Measurements from ENCODE around the gene MED27.

Gene MED27

DNA sequence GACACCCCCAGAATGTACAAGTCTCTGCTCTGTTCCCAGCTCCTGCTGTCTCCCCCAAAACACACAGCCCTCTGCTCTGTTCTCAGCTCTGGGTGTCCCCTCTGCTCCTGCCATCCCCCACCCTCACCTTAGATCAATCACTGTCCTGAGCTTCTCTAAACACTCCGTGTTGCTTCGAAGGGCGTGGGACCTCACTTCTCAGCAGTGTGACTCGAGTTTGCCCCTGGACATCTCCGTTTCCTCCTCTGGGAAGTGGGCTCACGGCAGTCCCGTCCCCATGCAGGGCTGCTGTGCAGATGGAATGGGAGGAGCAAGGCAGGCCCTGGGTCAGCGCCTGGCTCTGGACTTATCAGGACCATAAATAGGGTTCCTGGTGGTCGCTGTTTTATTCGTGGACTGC is 241.8 kb downstream of the MED27 start:
- no peak for DNase-seq (ENCODE audit: low read depth in 2 of 2)

DNA sequence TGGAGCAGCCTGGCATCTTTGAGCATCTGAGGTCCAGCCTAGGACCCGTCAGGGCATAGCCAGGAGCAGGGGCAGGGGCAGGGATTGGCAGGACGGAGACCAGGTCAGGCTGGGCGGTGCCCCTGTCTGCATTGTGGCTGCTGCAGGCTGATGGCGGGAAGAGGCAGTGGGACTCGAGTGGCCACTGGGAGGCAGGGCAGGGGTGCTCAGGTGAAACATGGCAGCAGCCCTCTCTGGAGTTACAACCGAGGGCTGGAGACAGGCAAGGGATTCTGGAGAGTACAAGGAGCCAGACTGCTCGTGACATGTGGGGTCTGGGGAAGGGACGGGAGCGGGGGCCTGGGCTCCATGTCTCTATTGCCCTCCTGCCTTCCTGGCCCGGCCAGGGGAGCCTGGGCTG is 242.4 kb downstream of the MED27 start:
- DNase-seq (ENCODE audit: low read depth in 2 of 2) = no peak

DNA sequence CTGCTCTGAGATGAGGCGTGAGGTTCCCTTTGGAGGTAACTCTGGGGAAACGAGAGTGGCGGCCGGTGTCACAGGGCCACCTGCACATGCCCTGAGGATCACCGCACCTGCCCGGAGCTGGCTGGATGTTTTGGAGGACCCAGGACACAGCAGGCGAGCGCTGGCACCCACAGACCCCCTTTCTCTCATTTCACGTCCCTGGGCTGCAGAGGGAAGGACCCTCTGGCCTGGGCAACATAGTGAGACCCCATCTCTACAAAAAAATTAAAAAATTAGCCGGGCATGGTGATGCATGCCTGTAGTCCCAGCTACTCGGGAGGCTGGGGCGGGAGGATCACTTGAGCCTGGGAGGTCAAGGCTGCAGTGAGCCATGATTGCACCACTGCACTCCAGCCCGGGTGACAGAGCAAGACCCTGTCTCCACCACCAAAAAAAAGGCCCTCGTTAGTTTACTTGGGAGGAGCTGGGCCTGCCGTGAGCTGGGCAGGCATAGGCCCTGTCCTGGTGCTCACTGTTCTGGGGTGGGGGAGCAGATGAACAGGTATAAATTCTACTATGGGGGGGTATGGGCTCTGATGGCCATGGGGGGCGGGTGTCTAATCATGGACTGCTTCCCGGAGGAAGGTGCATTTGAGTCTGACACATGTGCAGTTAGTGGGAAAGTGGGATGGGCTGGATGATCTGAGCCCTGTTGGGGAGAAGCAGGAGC is 242.9 kb downstream of the MED27 start:
- no peak for DNase-seq (ENCODE audit: low read depth in 2 of 2)

GRCh38 chr9:131836021-131836420 is 243.6 kb downstream of the MED27 start:
- no peak for DNase-seq (ENCODE audit: low read depth in 2 of 2)

DNA sequence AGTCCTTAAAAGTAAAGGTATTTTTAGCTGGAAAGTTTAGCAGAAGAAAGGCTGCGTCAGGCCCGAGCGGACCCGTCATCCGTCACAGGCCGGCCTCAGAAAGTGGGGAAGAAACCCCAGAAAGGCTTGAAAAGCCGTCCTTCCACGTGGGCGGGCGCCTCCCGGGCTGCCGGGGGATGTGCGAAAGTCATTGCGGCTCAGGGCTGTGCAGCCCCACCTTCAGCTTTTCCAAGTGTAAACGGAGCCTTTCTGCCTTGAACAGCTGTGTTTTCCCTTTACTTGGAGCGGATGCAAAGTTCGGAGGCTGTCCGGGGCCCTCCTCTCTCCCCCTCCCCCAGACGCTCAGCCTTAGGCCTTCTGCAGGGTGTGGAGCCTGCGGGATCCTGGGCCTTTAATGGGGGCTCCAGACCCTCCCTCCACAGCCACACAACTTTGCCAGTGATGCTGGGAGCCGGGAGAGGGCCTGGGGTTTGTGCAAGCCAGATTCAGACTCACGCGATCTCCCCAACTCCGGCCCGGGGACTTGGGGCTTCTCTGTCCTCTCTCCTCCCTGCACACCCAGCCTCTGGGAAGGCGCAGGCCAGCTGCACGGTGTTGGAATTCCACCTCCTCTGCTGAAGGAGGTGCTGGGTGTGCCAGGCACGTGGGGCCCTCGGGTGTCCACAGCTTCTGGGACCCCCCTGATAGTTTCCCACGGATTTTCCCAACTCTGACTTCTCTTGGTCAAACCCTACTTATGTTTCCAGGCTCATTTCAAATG is 244.3 kb downstream of the MED27 start:
- DNase-seq (ENCODE audit: low read depth in 2 of 2) = no peak

DNA sequence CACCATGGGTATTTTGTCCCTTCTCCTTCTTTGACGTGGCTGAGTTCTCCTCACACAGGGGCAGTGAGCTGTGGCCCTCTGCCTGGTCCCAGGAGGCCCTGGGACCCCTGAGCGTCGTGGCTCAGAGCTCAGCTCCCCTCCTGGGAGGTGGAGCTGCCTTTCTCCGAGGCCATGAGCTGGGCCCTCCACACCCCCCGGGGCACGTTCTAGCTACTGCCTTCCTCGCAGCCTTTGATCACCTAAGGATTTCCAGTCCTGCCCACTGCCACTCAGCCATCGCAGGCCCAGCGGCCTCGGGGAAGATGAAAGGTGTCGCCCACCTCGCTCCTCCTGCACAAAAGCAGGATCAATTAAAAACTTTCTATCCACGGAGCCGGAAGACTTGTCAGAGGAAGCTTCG is 244.9 kb downstream of the MED27 start:
- DNase-seq (ENCODE audit: low read depth in 2 of 2) = no peak

DNA sequence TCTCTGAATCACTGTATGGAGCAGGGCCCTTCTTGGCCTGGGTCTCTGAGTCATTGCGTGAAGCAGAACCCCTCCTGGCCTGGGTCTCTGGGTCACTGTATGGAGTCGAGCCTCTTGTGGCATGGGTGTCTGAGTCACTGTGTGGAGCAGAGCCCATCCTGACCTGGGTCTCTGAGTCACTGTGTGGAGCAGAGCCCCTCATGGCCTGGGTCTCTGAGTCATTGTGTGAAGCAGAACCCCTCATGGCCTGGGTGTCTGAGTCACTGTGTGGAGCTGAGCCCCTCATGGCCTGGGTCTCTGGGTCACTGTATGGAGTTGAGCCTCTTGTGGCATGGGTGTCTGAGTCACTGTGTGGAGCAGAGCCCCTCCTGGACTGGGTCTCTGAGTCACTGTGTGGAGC is 245.8 kb downstream of the MED27 start:
- DNase-seq (ENCODE audit: low read depth in 2 of 2) = no peak

DNA sequence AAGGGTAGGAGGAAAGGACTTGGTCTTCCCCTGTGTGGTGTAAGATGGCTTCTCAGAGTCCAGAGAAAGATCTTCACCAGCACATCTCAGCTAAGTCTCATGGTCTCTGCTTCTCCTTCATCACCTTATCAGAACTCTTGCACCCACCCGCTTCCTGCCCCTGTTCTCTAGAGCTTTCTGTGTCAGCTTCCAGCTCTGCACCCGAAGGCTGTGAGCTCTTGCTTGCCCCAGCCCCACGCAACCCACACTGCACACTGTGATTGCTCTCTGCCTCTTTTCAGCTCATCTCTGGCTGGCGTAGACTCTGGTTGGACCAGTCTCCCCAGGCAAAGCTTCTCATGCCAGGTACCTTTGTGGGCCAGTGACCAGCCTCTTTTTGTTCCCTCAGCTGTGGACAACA is 246.6 kb downstream of the MED27 start:
- no peak for DNase-seq (ENCODE audit: low read depth in 2 of 2)

DNA sequence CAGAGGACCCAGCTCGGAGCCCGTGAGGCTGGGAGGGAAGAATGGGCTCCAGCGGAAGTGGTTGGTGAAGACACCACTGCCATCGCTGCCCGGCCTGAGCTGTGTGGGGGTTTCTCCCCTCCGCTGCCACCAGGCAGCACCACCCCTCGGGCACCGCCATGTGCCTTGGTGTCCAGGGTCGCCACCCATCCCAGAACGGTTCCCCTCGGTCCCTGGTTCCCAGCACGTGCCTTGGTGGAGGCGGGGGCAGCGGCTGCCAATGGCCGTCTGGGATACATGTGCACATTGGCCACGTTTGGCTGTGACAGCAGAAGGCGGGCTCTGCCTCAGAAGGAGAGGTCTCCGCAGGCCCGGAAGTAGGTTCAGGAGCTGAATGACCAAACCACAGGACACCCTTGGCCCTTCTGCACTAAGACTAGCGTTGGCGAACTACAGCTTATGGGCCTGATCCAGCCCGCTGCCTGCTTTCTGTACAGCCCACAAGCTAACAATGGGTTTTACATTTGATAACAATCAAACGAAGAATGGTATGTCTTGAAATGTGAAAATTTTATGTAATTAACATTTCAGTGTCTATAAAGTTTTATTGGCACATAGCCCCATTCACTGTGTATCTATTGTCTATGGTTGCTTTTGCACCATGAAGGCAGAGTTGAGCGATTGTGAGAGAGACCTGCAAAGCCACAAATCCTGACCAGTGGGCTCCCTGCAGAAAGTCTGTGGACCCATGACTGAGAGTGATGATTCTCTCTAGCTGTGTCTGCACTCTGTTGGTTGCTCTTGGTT is 248.1 kb downstream of the MED27 start:
- no peak for DNase-seq (ENCODE audit: low read depth in 2 of 2)

GRCh38 chr9:131827821-131828369 is 251.8 kb downstream of the MED27 start:
- no peak for DNase-seq (ENCODE audit: low read depth in 2 of 2)

DNA sequence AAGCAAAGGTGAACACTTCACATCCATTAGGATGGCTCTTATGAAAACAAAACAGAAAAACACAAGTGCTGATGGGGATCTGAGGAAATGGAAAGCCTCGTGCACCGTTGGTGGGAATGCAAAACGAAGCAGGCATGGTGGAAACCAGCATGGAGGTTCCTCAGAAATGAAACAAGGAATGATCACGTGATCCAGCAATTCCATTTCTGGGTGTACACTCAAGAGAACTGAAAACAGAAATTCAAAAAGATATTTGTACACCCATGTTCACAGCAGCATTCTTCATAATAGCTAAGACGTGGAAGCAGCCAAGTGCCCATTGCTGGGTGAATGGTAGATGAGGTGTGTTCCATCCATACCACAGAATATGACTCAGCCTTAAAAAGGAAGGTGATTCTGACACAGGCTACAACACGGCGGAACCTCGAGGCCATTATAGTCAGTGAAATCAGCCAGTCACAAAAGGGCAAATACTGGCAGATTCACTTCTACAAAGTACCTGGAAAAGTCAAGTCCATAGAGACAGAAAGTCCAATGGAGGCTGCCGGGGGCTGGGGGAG is 252.6 kb downstream of the MED27 start:
- no peak for DNase-seq (ENCODE audit: low read depth in 2 of 2)

DNA sequence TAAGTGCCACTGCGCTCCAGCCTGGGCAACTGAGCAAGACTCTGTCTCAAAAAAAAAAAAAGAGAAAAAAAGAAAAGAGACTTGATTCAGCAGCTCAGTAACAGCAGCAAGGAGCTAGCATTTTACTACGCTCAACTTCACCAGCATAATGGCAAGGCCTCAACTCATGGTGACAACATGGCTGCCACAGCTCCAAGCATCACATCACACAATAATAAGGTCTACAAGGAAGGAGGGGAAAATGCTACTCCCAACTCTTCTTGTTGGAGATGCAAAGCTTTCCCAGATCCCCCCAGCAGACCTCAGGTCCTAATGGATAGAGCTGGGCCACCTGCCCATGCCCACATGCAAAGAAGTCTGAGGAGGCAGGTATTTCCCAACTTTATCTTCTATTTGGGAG is 253.6 kb downstream of the MED27 start:
- no peak for DNase-seq (ENCODE audit: low read depth in 2 of 2)

GRCh38 chr9:131824953-131825495 is 254.6 kb downstream of the MED27 start:
- no peak for DNase-seq (ENCODE audit: low read depth in 2 of 2)

DNA sequence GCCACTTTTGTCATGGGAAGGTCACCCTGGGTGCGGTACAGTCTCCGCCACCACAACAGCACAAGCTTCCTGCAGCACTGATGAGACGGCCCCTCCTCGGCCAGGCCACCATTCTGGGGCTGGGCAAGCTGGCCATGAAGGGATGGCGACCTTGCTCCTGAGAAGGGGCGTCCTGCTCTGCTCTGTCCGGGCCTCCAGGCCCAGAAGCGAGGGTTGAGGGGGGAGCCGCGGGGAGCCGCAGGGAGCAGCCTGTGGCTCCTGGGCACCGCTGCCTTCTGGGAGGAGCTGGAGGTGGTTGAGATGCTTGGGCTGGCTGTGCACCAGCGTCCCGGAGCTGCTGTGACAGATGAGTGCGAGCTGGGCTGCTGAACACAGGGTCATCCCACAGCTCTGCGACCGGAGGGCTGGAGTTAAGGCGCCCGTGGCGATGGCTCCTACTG is 255.5 kb downstream of the MED27 start:
- no peak for DNase-seq (ENCODE audit: low read depth in 2 of 2)

DNA sequence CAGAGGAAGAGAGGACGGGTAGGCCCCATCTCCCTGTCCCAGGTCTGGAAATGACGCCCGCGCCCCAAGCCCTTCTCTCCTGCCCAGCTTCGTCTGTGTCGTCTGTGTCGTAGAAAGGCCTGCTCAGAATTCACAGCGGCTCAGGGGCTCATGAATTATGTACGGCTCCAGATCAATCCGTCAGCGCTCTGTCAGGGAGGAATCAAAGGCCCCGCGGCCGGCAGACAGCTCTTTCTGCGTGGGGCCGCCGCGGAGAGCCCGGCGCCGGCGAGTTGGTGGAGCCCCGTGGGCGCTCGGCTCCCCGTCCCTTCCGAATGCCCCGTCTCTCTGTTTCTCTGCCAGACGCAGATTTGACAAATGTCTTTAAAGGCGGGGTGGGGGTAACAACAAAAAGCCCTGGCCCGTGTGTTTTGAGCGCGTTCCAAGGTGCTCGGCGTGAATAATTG is 255.9 kb downstream of the MED27 start:
- no peak for DNase-seq (ENCODE audit: low read depth in 2 of 2)

GRCh38 chr9:131818089-131818488 is 261.6 kb downstream of the MED27 start:
- DNase-seq (ENCODE audit: low read depth in 2 of 2) = no peak

DNA sequence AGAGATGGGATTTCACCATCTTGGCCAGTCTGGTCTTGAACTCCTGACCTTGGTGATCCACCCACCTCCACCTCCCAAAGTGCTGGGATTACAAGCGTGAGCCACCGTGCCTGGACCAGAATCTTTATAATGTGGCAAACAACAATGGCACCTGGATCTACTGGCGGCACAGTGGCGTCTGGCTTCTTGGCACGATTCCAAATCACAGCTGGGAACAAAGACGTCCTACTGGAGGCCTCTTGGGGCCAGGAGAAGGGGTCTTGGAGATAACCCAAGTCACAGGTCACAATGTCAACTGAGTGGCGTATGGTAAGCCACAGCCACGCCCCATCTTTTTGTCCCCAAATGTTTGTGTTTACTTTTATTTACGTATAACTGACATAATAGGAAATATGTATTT is 262.0 kb downstream of the MED27 start:
- DNase-seq (ENCODE audit: low read depth in 2 of 2) = no peak

DNA sequence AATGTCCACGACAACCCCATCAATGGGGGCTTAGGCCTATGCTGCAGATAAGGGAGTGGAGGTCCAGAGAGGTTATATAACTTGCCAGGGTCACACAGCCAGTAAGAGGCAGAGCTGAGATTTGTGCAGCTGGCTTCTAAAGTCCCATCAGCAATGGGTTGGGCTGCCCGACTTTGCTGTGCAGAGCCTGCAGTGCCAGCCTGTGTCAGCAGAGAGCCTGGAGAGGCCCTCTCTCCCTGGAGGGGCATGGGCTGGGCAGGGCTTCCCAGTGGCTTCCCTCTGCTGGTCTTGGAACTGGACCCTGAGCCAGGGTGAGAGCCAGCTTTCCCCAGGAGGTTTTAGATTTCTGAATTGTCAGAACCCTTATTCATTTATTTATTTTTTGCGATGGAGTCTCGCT is 262.6 kb downstream of the MED27 start:
- DNase-seq (ENCODE audit: low read depth in 2 of 2) = no peak

- DNase-seq (ENCODE audit: low read depth in 2 of 2) = no peak
Observed at GRCh38 chr9:131815970-131816873, 263.4 kb downstream of the MED27 start.

- DNase-seq (ENCODE audit: low read depth in 2 of 2) = no peak
Observed at GRCh38 chr9:131814707-131815106, 265.0 kb downstream of the MED27 start.

- DNase-seq (ENCODE audit: low read depth in 2 of 2) = no peak
Observed at GRCh38 chr9:131813116-131813515, 266.6 kb downstream of the MED27 start.
